G401 (cell line): ENCODE data around the gene CACUL1. TPM values are rescaled to one million over a fixed set of nuclear protein-coding genes. Genes with fewer than 3 reads are reported as not detected.

Experiments used
- DNase-seq: peaks from one replicate; pipeline ENCODE4 v3.0.0-alpha.2; 2015; ENCODE audit warnings: low spot score
- in situ Hi-C: cut with HindIII; loops from 2 replicates; pipeline ENCODE4 v1.10.0; 2016; ENCODE audit warnings: low sequenced_read_pairs, mixed read lengths
- total RNA-seq: library from RNA; depleted of rRNA; stranded (reverse); fragments of >200 nt; shearing (Covaris generic); gene quantifications from 2 replicates; pipeline ENCODE4 v1.2.3, GENCODE V29; 2014

CACUL1 gene
- total RNA-seq, 1 experiment from 2014 or later, result 46.2 TPM

- in situ Hi-C loops, result no loop called here
Measured at GRCh38 chr10:118738406-118738805, 16.4 kb downstream of the CACUL1 start.

DNA sequence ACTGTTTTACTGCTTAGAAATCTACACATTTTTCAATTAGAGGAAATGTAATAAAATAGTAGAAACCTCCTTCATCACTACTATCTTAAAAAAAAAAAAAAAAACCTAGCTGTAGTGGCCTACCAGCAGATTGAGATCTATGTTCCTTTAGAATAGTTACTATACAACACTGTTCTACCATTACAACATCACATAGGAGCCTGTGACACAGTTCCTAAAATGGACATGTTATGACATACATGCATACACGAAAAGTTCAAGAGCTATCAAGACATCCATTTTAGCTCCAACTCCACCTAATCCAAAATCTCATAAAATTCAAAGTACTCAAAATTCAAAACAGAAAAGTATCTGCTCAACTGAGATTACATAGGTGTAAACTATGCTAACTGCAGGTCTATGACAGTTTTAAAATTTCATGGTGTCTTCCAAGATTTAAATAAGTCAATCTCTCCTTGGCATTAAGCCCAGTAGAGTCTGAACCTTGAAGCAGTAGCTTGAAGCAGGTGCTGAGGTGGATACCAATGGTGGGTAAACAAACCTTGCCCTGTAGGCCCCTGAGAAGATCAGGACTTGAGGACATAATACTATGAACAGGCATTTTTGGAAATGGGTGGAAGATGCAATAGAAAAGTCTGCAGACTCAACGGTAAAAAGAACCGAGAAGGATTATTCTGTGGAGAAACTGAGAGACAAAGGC is 17.0 kb downstream of the CACUL1 start:
- DNase-seq, result no peak
- in situ Hi-C loops, result no loop called here

More at GRCh38 chr10:118738406-118738805, 16.4 kb downstream of the CACUL1 start:
- no peak for DNase-seq

DNA sequence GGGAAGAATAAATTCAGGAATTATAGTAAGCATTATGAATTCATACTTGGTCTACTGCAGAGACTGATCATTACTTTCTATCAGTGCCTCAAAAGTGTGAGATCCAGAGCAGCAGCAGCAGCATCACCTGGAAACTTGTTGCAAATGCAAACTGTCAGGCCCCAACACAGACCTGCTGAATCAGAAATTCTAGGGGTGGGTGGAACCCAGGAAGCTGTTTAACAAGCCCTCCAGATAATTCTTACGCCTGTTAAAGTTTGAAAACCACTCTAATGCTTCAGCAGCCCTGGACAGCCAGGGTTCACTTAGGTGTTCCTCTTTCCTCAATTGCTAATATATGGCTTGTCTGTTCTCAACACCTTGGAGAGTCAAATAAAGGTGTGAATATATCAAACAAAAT is 19.5 kb downstream of the CACUL1 start:
- in situ Hi-C loops, result no loop called here
- no peak for DNase-seq

DNA sequence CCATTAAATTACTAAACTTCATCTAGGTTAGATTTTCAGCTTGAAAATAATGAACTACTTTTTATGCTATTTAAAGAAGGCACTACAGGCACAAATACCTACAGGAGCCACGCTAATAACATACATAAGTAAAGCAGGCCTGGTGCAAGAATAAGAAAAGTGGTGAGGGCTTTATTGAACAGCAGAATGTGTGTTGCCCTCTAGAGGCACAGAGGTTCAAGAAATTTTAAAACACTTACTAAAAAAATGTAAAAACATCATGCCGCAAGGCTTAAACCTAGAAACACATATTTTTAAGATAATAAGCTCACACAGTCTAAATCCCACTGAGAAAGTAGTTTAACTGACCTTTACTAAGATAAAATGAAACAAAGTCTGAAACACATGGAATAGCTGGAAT is 20.3 kb downstream of the CACUL1 start:
- in situ Hi-C loops, result no loop called here

GRCh38 chr10:118732245-118733165 is 22.3 kb downstream of the CACUL1 start:
- in situ Hi-C loops, result no loop called here
- DNase-seq, result no peak

More for the DNA sequence above, 20.3 kb downstream of the CACUL1 start:
- DNase-seq, result no peak

DNA sequence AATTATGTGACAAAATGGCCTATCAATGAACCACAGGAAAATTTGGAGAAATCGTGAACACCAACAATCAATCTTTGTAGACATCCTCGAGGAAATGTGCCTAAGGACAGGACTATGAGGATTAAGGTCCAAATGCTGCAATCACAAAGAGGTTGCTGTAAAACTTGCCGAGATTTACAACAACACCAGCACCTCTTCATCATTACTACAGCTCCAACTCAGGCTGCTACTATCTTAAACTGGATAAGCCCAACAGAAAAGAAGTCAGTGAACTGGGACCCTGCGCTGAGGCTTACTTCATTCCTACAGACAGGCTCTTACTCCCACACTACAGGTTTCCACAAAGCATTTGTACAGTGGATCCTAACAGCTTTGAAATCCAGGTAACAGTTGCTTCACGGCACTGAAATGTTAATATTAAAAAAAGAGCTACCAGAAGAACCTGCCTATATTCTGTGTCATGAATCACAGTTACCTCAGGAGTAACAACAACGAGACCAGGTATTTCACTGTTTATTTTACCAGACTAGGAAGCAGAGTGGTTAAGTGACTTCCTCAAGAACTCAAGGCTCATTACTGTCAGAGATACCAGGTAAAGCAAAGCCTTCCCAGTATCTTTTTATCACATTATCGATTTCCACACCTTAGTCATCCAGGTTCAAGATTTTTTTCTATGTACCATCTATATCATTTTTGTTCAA is 23.9 kb downstream of the CACUL1 start:
- in situ Hi-C loops, result no loop called here
- no peak for DNase-seq

GRCh38 chr10:118729641-118730258 is 25.0 kb downstream of the CACUL1 start:
- DNase-seq, result no peak
- in situ Hi-C loops, result no loop called here

- in situ Hi-C loops, result no loop called here
- no peak for DNase-seq
Measured at GRCh38 chr10:118729200-118729599, 25.6 kb downstream of the CACUL1 start.

DNA sequence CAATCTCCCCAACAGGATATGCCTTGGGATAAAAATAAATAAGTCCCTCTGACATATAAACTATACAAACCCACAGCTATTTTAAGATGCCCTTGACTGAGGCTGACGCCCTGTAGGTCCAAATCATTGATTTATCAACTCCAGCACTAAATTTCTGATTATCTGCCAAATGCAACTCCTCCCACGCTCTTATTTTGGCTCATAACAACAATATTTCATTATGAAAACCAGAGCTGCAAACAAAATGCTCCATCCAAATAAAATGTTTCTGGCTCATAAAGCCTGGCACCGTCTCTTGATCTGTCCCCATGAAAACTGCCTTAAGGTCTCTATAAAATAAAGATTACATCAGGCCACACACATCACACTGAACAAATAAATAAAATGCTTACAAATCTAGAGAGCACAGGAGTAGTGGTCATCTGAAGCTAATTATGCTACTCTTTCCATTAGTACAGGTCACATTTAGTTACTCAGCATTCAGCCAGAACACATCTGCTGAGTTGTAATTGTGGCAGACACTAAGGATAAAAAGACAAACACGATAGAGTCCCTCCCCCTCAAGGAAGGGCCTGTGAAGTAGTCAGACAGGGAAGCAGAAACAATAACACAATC is 28.8 kb downstream of the CACUL1 start:
- no peak for DNase-seq
- in situ Hi-C loops, result no loop called here

- in situ Hi-C loops, result no loop called here
- no peak for DNase-seq
Measured at GRCh38 chr10:118723466-118723865, 31.3 kb downstream of the CACUL1 start.

GRCh38 chr10:118721539-118721876 is 33.3 kb downstream of the CACUL1 start:
- no peak for DNase-seq
- in situ Hi-C loops, result no loop called here

- in situ Hi-C loops, result no loop called here
- peak; percentile 66 for DNase-seq
Measured at GRCh38 chr10:118720685-118721538, 33.9 kb downstream of the CACUL1 start.

DNA sequence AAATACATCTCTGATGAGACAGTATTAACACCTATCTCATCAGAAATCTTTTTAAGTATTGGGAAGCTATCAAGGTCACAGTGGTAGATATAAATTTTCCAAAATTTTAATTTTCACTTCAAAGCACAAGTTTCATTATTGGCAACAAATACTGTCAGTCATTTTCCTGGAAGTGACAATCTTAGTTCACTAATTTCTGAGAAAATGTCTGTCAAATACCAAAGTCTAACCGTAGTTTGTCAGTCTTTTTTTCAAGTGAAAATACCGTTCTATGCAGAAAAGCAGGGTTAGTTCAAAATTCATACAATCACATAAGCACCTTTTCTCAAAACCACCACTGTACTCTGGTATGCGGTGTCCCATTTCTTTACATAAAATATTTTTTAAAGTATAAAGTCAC is 40.4 kb downstream of the CACUL1 start:
- in situ Hi-C loops, result no loop called here
- DNase-seq, result no peak

DNA sequence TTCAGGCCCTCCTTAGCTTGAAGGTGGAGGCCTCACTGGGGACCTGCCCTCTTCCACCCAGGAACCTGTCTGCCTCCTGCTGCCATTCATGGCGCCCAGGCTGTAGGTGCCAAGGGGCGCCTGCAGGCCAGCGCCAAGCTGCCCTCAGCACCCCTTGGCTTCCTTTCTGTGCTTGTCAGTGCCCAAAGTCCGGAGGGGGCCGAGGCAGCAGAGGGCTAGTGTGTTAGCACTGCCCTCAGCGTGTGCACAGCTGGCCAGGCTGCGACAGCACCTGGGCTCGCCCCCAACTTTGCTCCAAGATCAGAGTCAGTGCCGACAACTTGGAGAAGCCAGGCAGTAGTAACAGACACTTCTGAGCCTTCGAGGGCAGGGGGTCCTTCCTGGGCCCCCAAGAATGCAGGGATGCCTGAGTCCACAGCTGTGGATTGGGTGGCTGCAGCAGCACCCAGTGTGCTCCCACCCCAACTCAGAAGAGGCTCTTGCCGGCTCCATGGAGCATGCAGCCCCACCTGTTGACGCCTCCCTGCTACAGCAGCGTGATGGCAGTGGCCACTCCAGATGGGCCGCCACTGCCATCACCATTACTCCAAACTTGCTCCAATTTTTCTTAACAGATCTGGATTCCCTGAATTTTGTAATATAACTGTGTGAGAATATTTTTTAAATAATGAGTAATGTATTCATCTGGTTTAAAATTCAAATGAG is 41.7 kb downstream of the CACUL1 start:
- DNase-seq, result no peak
- in situ Hi-C loops, result no loop called here

DNA sequence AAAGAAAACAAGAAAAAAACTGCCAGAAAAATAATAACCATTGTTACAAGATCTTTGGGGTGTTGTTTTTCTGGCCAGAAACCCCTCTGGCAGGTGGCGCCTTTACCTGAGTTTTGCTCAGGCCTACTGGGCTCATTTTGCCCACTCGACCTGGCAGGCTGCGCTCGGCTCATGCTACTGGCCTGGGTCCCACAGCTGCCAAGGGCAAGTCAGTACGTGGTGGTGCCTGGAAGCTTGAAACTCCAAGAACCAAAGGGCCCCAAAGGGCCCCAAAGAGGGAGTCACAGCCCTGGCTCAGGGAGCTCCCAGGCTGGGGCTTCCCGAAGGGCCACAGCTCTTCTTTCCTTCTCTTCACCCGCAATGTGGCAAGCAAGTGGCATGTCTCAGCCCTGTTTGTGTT is 42.7 kb downstream of the CACUL1 start:
- DNase-seq, result no peak
- in situ Hi-C loops, result no loop called here

DNA sequence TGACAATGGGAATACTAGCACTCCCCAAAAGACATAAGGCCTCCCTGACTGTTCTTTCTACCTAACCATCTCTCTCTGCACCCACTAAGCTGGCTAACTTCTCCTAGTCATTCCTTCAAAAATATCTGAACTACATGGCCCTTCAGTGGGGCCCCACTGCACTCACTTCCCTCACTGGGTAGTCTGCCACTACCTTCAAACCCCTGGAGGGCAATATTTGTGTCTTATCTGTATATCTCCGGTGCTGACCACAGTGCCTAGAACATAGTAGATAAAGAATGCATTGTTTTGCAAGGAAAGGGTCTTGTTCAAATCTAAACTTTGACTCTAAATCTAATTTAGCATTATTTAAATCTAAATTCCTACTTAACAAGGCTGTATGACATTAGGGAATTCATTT is 44.3 kb downstream of the CACUL1 start:
- in situ Hi-C loops, result no loop called here
- no peak for DNase-seq

- DNase-seq, result no peak
- in situ Hi-C loops, result no loop called here
Measured at GRCh38 chr10:118708571-118708970, 46.2 kb downstream of the CACUL1 start.

GRCh38 chr10:118704711-118705110 is 50.1 kb downstream of the CACUL1 start:
- no peak for DNase-seq
- in situ Hi-C loops, result no loop called here
